ENCODE data around the gene HRK. TPM values are rescaled to one million over a fixed set of nuclear protein-coding genes. Genes with fewer than 3 reads are reported as not detected.
A peak's percentile ranks its signal among the peaks of the same experiment; 100 is the strongest.

Gene HRK
- total and polyA plus RNA-seq, 9 of the 15 experiments (the other 6 are each of a cell fraction or from before 2014, with no cell fraction given) = 0.01 to 0.05 (median 0.04) TPM; not detected in 6

DNA sequence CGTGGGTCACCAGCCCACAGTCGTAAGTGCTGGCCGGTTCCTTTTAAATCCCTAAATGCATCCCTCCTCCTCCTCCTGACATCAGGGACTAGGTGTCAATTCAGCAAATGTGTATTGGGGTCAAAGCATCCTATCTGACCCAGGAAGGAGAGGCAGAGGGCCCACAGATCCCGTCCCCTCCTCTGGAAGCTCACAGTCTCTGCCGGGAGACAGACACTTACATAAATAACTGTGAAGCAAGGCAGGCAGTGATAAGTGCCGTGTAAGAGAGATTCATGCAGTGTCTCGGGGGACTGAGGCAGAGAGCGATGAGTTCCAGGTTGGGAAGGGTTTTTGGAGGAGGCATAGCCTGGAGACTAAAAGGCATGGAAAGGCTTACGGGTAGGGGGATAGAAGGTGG, 44.1 kb downstream of the HRK start (continued):
- TF ChIP-seq KDM1A (IDR thresholded peaks at IDR 0.05) (no peak), L3MBTL2 (IDR thresholded peaks at IDR 0.05) (no peak)

DNA sequence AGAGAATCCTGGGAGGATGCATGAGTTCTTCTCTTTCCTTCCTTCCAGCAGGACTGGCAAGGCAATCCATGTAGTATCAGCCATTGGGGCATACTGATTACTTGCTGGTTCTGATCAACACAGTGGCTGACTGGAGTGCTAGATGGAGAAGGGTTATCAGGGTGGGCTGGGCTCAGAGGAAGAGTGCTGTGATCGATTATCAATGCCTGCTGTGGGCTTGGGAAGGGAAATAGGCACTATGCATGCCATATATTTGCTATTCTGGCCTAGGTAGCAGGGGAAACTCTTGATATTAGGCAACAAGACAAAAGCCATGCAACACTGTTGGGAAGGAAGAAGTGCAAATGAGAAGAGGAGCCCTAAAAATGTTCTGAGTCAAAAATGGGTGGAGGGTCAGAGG, 45.8 kb downstream of the HRK start:
- Histone ChIP-seq H3K27ac (ENCODE audit: extremely low read depth, low read depth, low read length) (no peak overlapping the region), H3K9ac (ENCODE audit: insufficient read depth in 1 of 2, low read depth in 2 of 2, low read length in 2 of 2) (no peak overlapping the region), H3K36me3 (ENCODE audit: control insufficient read depth, insufficient read depth, low read length) (peaks cover 6% of the 10 kb centered on the region; the same call in 1 of the 3 replicates), H2AFZ (ENCODE audit: low read depth, low read length) (no peak overlapping the region), H3K4me1 (replicated peaks in 1 of 2; ENCODE audit: control insufficient read depth in 2 of 2, insufficient read depth in 2 of 2, low read length in 2 of 2) (no peaks in the 10 kb centered on the region), H3K27me3 (ENCODE audit: control insufficient read depth in 2 of 2, insufficient read depth in 2 of 2, low read length in 2 of 2) (no peaks in the 10 kb centered on the region), H3K4me2 (ENCODE audit: insufficient read depth, low read length) (no peak overlapping the region), H3K4me3 (no peak overlapping the region), H4K20me1 (replicated peaks; ENCODE audit: control insufficient read depth, insufficient read depth, low read length) (no peaks in the 10 kb centered on the region), H3K79me2 (ENCODE audit: control insufficient read depth, insufficient read depth, low read length) (no peaks in the 10 kb centered on the region), H3K9me3 (replicated peaks; ENCODE audit: control insufficient read depth, insufficient read depth, low read depth, low read length) (no peaks in the 10 kb centered on the region), H3K9me1 (ENCODE audit: control insufficient read depth, insufficient read depth, low read length) (no peaks in the 10 kb centered on the region)
- in situ Hi-C loops (cut with MboI) = no loop called here
- CTCF ChIA-PET (ENCODE audit: low intra/inter-chr PET ratio) = no interaction called here
- 46% methylated on average over 1 of the region's 1 CpG for WGBS (ENCODE audit: insufficient coverage, low coverage, missing lambda C conversion rate)
- BruUV-seq (replicated peaks) = no TSS peak
- no peak for FAIRE-seq
- POLR2A ChIA-PET = no interaction called here
- DNase-seq (ENCODE audit: extremely low read depth in 1 of 4, low spot score in 3 of 4) = no peak
- no peak for ATAC-seq
- TF ChIP-seq ZNF23 (CRISPR knock-in tag; IDR thresholded peaks at IDR 0.05) = peak; percentile 77
- TF ChIP-seq ZBTB17 (CRISPR knock-in tag; IDR thresholded peaks at IDR 0.05) = 0 out of 2 replicates have a peak, but pooled peaks have one; percentile 54
- no peak for TF ChIP-seq KAT2B (IDR thresholded peaks at IDR 0.05; ENCODE audit: low read depth, low read length)
- TF ChIP-seq, protein P1, sequence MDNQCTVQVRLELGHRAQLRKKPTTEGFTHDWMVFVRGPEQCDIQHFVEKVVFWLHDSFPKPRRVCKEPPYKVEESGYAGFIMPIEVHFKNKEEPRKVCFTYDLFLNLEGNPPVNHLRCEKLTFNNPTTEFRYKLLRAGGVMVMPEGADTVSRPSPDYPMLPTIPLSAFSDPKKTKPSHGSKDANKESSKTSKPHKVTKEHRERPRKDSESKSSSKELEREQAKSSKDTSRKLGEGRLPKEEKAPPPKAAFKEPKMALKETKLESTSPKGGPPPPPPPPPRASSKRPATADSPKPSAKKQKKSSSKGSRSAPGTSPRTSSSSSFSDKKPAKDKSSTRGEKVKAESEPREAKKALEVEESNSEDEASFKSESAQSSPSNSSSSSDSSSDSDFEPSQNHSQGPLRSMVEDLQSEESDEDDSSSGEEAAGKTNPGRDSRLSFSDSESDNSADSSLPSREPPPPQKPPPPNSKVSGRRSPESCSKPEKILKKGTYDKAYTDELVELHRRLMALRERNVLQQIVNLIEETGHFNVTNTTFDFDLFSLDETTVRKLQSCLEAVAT (IDR thresholded peaks at IDR 0.05) = peak in 1 of 2 experiments; percentile 46; a peak in 1 of 4 replicates
- no peak for TF ChIP-seq HDGF (IDR thresholded peaks at IDR 0.05)
- no peak for TF ChIP-seq ZNF445 (CRISPR knock-in tag; IDR thresholded peaks at IDR 0.05; ENCODE audit: low read depth)
- TF ChIP-seq, protein P2, sequence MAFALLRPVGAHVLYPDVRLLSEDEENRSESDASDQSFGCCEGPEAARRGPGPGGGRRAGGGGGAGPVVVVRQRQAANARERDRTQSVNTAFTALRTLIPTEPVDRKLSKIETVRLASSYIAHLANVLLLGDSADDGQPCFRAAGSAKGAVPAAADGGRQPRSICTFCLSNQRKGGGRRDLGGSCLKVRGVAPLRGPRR (CRISPR knock-in tag; IDR thresholded peaks at IDR 0.05) = no peak
- no peak for TF ChIP-seq ZFPM2 (CRISPR knock-in tag; IDR thresholded peaks at IDR 0.05)
- intact Hi-C loops (cut with micrococcal nuclease) = no loop called here
